Fibroblast of lung (primary cell): ENCODE data around the gene GPC6.

Source experiments
- EZH2 ChIP-seq: IDR thresholded peaks from 2 replicates; pipeline ENCODE4 v1.5.1; 2012; ENCODE audit warnings: low read length, control low read depth, mild to moderate bottlenecking; ENCODE audit errors: missing control alignments
- TF ChIP-seq, protein P1 (sequence below), 2 donors: IDR thresholded peaks in 1 of 2; conservative IDR thresholded peaks in 1 of 2; 1 replicate in 1 of 2; 2 replicates in 1 of 2; pipeline ENCODE4 v1.5.1; 2011 to 2012; ENCODE audit warnings: low read length in 2 of 2, control low read depth in 1 of 2, inconsistent platforms in 1 of 2, low read depth in 1 of 2, mild to moderate bottlenecking in 1 of 2

DNA sequence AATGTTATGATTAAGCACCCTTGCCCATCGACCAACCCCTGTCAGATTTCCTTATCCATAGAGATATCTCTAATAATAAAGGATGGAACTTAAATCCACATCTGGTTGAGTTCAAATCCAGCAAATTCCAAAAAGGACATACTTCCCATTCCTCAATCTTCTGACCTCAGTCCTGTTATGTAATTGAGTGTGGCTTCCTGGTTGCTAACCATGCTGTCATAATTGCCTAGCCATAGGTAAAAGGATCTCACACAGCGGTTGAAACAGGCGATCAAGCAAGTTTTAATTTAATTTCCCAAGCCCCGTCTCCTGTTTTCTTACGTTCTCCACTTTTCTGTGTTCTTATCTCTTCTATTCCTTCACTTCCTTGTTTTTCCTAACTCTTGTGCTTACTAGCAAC lies 550.3 kb downstream of the GPC6 start:
- no peak for TF ChIP-seq EZH2
- TF ChIP-seq, protein P1, sequence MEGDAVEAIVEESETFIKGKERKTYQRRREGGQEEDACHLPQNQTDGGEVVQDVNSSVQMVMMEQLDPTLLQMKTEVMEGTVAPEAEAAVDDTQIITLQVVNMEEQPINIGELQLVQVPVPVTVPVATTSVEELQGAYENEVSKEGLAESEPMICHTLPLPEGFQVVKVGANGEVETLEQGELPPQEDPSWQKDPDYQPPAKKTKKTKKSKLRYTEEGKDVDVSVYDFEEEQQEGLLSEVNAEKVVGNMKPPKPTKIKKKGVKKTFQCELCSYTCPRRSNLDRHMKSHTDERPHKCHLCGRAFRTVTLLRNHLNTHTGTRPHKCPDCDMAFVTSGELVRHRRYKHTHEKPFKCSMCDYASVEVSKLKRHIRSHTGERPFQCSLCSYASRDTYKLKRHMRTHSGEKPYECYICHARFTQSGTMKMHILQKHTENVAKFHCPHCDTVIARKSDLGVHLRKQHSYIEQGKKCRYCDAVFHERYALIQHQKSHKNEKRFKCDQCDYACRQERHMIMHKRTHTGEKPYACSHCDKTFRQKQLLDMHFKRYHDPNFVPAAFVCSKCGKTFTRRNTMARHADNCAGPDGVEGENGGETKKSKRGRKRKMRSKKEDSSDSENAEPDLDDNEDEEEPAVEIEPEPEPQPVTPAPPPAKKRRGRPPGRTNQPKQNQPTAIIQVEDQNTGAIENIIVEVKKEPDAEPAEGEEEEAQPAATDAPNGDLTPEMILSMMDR (conservative IDR thresholded peaks at IDR 0.05 in 1 of 2, IDR thresholded peaks at IDR 0.05 in 1 of 2; ENCODE audit: low read depth in 1 of 2, low read length in 2 of 2): no peak
